Lung (tissue), 12 donors: Measurements from ENCODE around the gene MRPL42. TPM values are rescaled to one million over a fixed set of nuclear protein-coding genes. Genes with fewer than 3 reads are reported as not detected.

Source experiments
- ATAC-seq: fragments of 200-7000 bp; cut with Tn5 transposase; one replicate; pipeline ENCODE4 v1.9.1; 2020; ENCODE audit warnings: moderate number of reproducible peaks; ENCODE audit not compliant: insufficient read depth, low FRiP score
- DNase-seq, 3 donors: peaks; one replicate each; pipeline ENCODE4 v3.0.0-alpha.2; 2013 to 2017
- H3K27ac ChIP-seq, 2 donors: one replicate each; pipeline ENCODE4 v1.5.1; 2013; ENCODE audit warnings: mild to moderate bottlenecking in 2 of 2, moderate library complexity in 2 of 2, control low read depth in 1 of 2, inconsistent platforms in 1 of 2, low read depth in 1 of 2, low read length in 1 of 2
- H3K27me3 ChIP-seq, 3 donors: one replicate each; pipeline ENCODE4 v1.5.1; 2013; ENCODE audit warnings: low read length in 2 of 3; ENCODE audit not compliant: control insufficient read depth in 3 of 3, insufficient read depth in 3 of 3
- H3K36me3 ChIP-seq, 4 donors: one replicate each; pipeline ENCODE4 v1.5.1; 2013; ENCODE audit warnings: low read length in 4 of 4, mild to moderate bottlenecking in 1 of 4, moderate library complexity in 1 of 4; ENCODE audit not compliant: control insufficient read depth in 4 of 4, insufficient read depth in 4 of 4
- H3K4me1 ChIP-seq, 5 donors: one replicate each; pipeline ENCODE4 v1.5.1; 2013; ENCODE audit warnings: low read length in 5 of 5, mild to moderate bottlenecking in 2 of 5, moderate library complexity in 1 of 5; ENCODE audit not compliant: control insufficient read depth in 5 of 5, insufficient read depth in 5 of 5
- H3K4me3 ChIP-seq: one replicate; pipeline ENCODE4 v1.5.1; 2013; ENCODE audit warnings: mild to moderate bottlenecking, control low read depth, moderate library complexity
- H3K9ac ChIP-seq, 2 donors: one replicate each; pipeline ENCODE4 v1.5.1; 2013; ENCODE audit warnings: low read length in 2 of 2, control low read depth in 1 of 2; ENCODE audit not compliant: insufficient read depth in 1 of 2
- H3K9me3 ChIP-seq, 4 donors: one replicate each; pipeline ENCODE4 v1.5.1; 2013; ENCODE audit warnings: low read length in 3 of 4, mild to moderate bottlenecking in 1 of 4, moderate library complexity in 1 of 4; ENCODE audit not compliant: control insufficient read depth in 4 of 4, insufficient read depth in 3 of 4
- CTCF ChIP-seq: IDR thresholded peaks from 2 replicates; pipeline ENCODE4 v1.5.1; 2012; ENCODE audit warnings: mild to moderate bottlenecking; ENCODE audit errors: control extremely low read depth, extremely low read depth
- WGBS, 2 donors: extraction: QIAGEN DNeasy Blood & Tissue Kit; methylation state at CpG; one replicate each; pipeline ENCODE4 v1.1.7; 2013; 5-methylcytosine and 5-hydroxymethylcytosine counted together
- polyA plus RNA-seq, 2 donors: library from polyadenylated mRNA; stranded (reverse); fragments of 200-250 nt; gene quantifications; one replicate each; pipeline ENCODE4 v1.2.1, GENCODE V29; 2013
- total RNA-seq, 2 donors: library from RNA; depleted of rRNA in 1 of 2; stranded (reverse); fragments of >200 nt in 1 of 2; gene quantifications; one replicate each; pipeline ENCODE4 v1.2.1, GENCODE V29; 2014 to 2021
- donor health status: control.
- donor health status: control.
- donor health status: Bipolar disorder and iron deficiency.
- donor health status: healthy.
- donor health status: DM: yes; HTN: yes; CAD: no.

Gene MRPL42
- total and polyA plus RNA-seq, 4 donors, result 27.5 to 65.7 (median 43.6) TPM

GRCh38 chr12:93507165-93507564 is 39.9 kb downstream of the MRPL42 start:
- Histone ChIP-seq H3K36me3 (peaks cover 0 to 6% (median 4%) of the 10 kb centered on the region in 4 donors), H3K9ac (no peak overlapping the region), H3K27me3 (no peaks in the 10 kb centered on the region), H3K9me3 (no peaks in the 10 kb centered on the region), H3K27ac (no peak overlapping the region), H3K4me1 (no peaks in the 10 kb centered on the region), H3K4me3 (no peak overlapping the region)
- ATAC-seq (no peak), DNase-seq (no peak)
- no peak for TF ChIP-seq CTCF

- no peak overlapping the region for H3K9ac ChIP-seq
- no peak overlapping the region for H3K4me3 ChIP-seq
- TF ChIP-seq CTCF, result no peak
- DNase-seq (no peak), ATAC-seq (no peak)
- no peak overlapping the region for H3K27ac ChIP-seq
- 91 to 98% methylated on average over 1 of the region's 1 CpG for WGBS, 2 donors
- H3K36me3 ChIP-seq, result peaks cover 0 to 4% (median 3%) of the 10 kb centered on the region in 4 donors
- no peaks in the 10 kb centered on the region for H3K27me3 ChIP-seq
- no peaks in the 10 kb centered on the region for H3K9me3 ChIP-seq
- no peaks in the 10 kb centered on the region for H3K4me1 ChIP-seq
These were observed 42.2 kb downstream of the MRPL42 start for GRCh38 chr12:93509506-93509905.

GRCh38 chr12:93514853-93515252 is 47.5 kb downstream of the MRPL42 start:
- TF ChIP-seq CTCF, result no peak
- no peak for ATAC-seq
- Histone ChIP-seq H3K27ac (no peak overlapping the region), H3K27me3 (no peaks in the 10 kb centered on the region), H3K9me3 (no peaks in the 10 kb centered on the region), H3K36me3 (peaks cover 0 to 4% (median 0%) of the 10 kb centered on the region in 4 donors), H3K9ac (no peak overlapping the region), H3K4me1 (no peaks in the 10 kb centered on the region), H3K4me3 (no peak overlapping the region)
- 77 to 90% methylated on average over 5 of the region's 5 CpGs for WGBS, 2 donors
- no peak for DNase-seq

- H3K27ac ChIP-seq, result no peak overlapping the region
- peaks cover 0 to 4% (median 0%) of the 10 kb centered on the region in 4 donors for H3K36me3 ChIP-seq
- H3K4me1 ChIP-seq, result peaks cover 0 to 4% (median 0%) of the 10 kb centered on the region in 5 donors
- no peaks in the 10 kb centered on the region for H3K27me3 ChIP-seq
- no peaks in the 10 kb centered on the region for H3K9me3 ChIP-seq
- WGBS, 2 donors, result 85 to 90% methylated on average over 5 of the region's 5 CpGs
- ATAC-seq (no peak), DNase-seq (no peak)
- TF ChIP-seq CTCF, result no peak
- no peak overlapping the region for H3K9ac ChIP-seq
- no peak overlapping the region for H3K4me3 ChIP-seq
These were observed 51.4 kb downstream of the MRPL42 start for GRCh38 chr12:93518725-93519124.
